ENCODE results near the gene PCDHGB1.
"Not testable (repeated sequence)": the region's sequence is repeated elsewhere in the genome, so short reads cannot be mapped to it uniquely, and the experiment has no call there.

PCDHGB1 gene

GRCh38 chr5:141375444-141376155 lies 25.7 kb downstream of the PCDHGB1 start:
- not testable (repeated sequence) for H3K4me1 ChIP-seq (ENCODE audit: insufficient read depth, low read length); H3K36me3 ChIP-seq (ENCODE audit: insufficient read depth, low read length); H3K9me3 ChIP-seq (ENCODE audit: insufficient read depth, low read length, severe bottlenecking); H3K27ac ChIP-seq (ENCODE audit: low read length); ATAC-seq (ENCODE audit: insufficient read depth, low read depth); H2AFZ ChIP-seq (ENCODE audit: low read depth, low read length); H3K4me3 ChIP-seq (ENCODE audit: low read depth in 1 of 2, low read length in 2 of 2); DNase-seq; H3K9ac ChIP-seq (ENCODE audit: low read depth, low read length); H4K20me1 ChIP-seq (ENCODE audit: insufficient read depth, low read length); H3K27me3 ChIP-seq (ENCODE audit: insufficient read depth, low read length, poor library complexity); H3K79me2 ChIP-seq (ENCODE audit: insufficient read depth, low read length); H3K4me2 ChIP-seq (ENCODE audit: insufficient read depth, low read length)
- TF ChIP-seq, protein P1, sequence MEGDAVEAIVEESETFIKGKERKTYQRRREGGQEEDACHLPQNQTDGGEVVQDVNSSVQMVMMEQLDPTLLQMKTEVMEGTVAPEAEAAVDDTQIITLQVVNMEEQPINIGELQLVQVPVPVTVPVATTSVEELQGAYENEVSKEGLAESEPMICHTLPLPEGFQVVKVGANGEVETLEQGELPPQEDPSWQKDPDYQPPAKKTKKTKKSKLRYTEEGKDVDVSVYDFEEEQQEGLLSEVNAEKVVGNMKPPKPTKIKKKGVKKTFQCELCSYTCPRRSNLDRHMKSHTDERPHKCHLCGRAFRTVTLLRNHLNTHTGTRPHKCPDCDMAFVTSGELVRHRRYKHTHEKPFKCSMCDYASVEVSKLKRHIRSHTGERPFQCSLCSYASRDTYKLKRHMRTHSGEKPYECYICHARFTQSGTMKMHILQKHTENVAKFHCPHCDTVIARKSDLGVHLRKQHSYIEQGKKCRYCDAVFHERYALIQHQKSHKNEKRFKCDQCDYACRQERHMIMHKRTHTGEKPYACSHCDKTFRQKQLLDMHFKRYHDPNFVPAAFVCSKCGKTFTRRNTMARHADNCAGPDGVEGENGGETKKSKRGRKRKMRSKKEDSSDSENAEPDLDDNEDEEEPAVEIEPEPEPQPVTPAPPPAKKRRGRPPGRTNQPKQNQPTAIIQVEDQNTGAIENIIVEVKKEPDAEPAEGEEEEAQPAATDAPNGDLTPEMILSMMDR (IDR thresholded peaks at IDR 0.05; ENCODE audit: borderline replicate concordance, extremely low read depth, low read length, poor library complexity, severe bottlenecking) = peak; percentile 19

DNA sequence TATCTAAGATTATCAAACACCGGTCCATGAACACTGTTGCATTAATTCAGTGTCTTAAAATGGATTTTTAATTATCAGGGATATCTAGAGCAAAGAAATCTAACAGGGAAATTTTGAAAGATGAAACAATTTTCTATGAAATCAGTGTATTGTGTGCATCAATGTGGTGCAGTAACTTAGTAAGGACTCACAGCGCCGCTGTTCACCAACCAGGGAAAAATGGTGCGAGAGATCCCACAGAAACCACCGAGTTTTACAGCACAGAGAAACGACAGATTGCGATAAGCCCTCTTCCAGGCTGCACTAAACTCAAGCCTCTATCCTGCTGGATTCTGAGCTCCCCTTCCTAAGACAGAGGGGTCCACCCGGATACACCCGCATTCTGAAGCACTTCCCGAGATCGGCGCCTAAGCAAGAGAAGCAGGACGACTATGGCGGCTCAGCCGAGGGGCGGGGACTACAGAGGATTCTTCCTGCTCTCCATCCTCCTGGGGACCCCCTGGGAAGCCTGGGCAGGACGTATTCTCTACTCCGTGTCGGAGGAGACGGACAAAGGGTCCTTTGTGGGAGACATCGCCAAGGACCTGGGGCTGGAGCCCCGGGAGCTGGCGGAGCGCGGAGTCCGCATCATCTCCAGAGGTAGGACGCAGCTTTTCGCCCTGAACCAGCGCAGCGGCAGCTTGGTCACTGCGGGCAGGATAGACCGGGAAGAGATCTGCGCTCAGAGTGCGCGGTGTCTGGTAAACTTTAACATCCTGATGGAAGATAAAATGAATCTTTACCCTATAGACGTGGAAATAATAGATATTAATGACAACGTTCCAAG lies 32.8 kb downstream of the PCDHGB1 start, which contains the start of gene PCDHGA7:
PCDHGA7 (plus strand) TSS at position 274 of the 826 bp plus-strand sequence; CDS start at position 432, 158 bp downstream.
- TF ChIP-seq, protein P1 (IDR thresholded peaks at IDR 0.05; ENCODE audit: borderline replicate concordance, extremely low read depth, low read length, poor library complexity, severe bottlenecking) = no peak
- no peak for TF ChIP-seq EZH2 (IDR thresholded peaks at IDR 0.05; ENCODE audit: borderline replicate concordance, low read depth, low read length, severe bottlenecking)
- no peak within 1 kb of the TSS for H3K9ac ChIP-seq (ENCODE audit: low read depth, low read length)
- DNase-seq = no peak

DNA sequence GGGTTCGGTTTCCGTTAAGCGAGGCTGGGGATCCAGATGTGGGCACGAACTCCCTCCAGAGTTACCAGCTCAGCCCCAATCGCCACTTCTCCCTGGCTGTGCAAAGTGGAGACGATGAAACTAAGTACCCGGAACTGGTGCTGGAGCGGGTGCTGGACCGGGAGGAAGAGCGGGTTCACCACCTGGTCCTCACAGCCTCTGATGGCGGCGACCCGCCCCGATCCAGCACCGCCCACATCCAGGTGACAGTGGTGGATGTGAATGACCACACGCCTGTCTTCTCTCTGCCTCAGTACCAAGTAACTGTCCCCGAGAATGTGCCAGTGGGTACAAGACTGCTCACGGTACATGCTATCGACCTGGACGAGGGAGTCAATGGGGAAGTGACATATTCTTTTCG lies 33.4 kb downstream of the PCDHGB1 start:
- no peaks in the 10 kb centered on the region for H4K20me1 ChIP-seq (ENCODE audit: insufficient read depth, low read length)
- H3K4me3 ChIP-seq (ENCODE audit: low read depth in 1 of 2, low read length in 2 of 2) = no peak overlapping the region
- H2AFZ ChIP-seq (ENCODE audit: low read depth, low read length) = no peak overlapping the region
- H3K36me3 ChIP-seq (ENCODE audit: insufficient read depth, low read length) = no peaks in the 10 kb centered on the region
- H3K4me2 ChIP-seq (ENCODE audit: insufficient read depth, low read length) = no peak overlapping the region
- no peak overlapping the region for H3K9ac ChIP-seq (ENCODE audit: low read depth, low read length)
- H3K27me3 ChIP-seq (ENCODE audit: insufficient read depth, low read length, poor library complexity) = no peaks in the 10 kb centered on the region
- DNase-seq (no peak), ATAC-seq (ENCODE audit: insufficient read depth, low read depth) (no peak)
- no peak for TF ChIP-seq EZH2 (IDR thresholded peaks at IDR 0.05; ENCODE audit: borderline replicate concordance, low read depth, low read length, severe bottlenecking)
- H3K9me3 ChIP-seq (ENCODE audit: insufficient read depth, low read length, severe bottlenecking) = no peaks in the 10 kb centered on the region
- H3K4me1 ChIP-seq (ENCODE audit: insufficient read depth, low read length) = no peaks in the 10 kb centered on the region
- H3K79me2 ChIP-seq (ENCODE audit: insufficient read depth, low read length) = no peaks in the 10 kb centered on the region
- no peak overlapping the region for H3K27ac ChIP-seq (ENCODE audit: low read length)

More for the DNA sequence above, 32.8 kb downstream of the PCDHGB1 start, which contains the start of gene PCDHGA7:
- Histone ChIP-seq H3K27ac (ENCODE audit: low read length) (no peak within 1 kb of the TSS), H3K36me3 (ENCODE audit: insufficient read depth, low read length) (no peaks in the 10 kb centered on the region), H2AFZ (ENCODE audit: low read depth, low read length) (no peak within 1 kb of the TSS), H3K4me3 (ENCODE audit: low read depth in 1 of 2, low read length in 2 of 2) (no peak within 1 kb of the TSS), H4K20me1 (ENCODE audit: insufficient read depth, low read length) (no peaks in the 10 kb centered on the region), H3K79me2 (ENCODE audit: insufficient read depth, low read length) (no peaks in the 10 kb centered on the region), H3K9me3 (ENCODE audit: insufficient read depth, low read length, severe bottlenecking) (no peaks in the 10 kb centered on the region), H3K4me1 (ENCODE audit: insufficient read depth, low read length) (no peaks in the 10 kb centered on the region), H3K27me3 (ENCODE audit: insufficient read depth, low read length, poor library complexity) (no peaks in the 10 kb centered on the region), H3K4me2 (ENCODE audit: insufficient read depth, low read length) (no peak within 1 kb of the TSS)
- ATAC-seq (ENCODE audit: insufficient read depth, low read depth) = no peak

Measured in DND-41 (cell line).